IMR-90 (cell line): ENCODE data around the gene CSK. TPM values are rescaled to one million over a fixed set of nuclear protein-coding genes. Genes with fewer than 3 reads are reported as not detected.

Source experiments
- ATAC-seq: fragments of 200-7000 bp; cut with Tn5 transposase; 2 replicates; pipeline ENCODE4 v1.9.1; 2020; ENCODE audit warnings: low read depth, mild to moderate bottlenecking, moderate library complexity
- BruUV-seq: library from RNA; stranded (reverse); fragments of 400-500 nt; replicated peaks from 2 replicates; lab custom pipeline; 2021; lab: Mats Ljungman, UMichigan
- CTCF ChIA-PET: fragments of 300-600 bp; formaldehyde crosslinking; extraction: SDS; loops from one replicate; lab custom pipeline; 2021; ENCODE audit warnings: antibody characterized with exemption; lab: Yijun Ruan, JAX
- POLR2A ChIA-PET: fragments of 300-600 bp; sonication (Branson Sonifier 250); formaldehyde crosslinking; loops from one replicate; lab custom pipeline; 2022; ENCODE audit warnings: antibody characterized with exemption; ENCODE audit not compliant: unreplicated experiment; lab: Charles Lee
- DNase-seq: peaks from one replicate; pipeline ENCODE4 v3.0.0; 2013
- H2AFZ ChIP-seq: replicated peaks from 2 replicates; pipeline ENCODE3; 2013; ENCODE audit warnings: low read length, mild to moderate bottlenecking; ENCODE audit not compliant: poor library complexity
- H2AK5ac ChIP-seq: 2 replicates; pipeline ENCODE4 v1.6.1; 2013; ENCODE audit warnings: low read depth, low read length, inconsistent platforms
- H2AK9ac ChIP-seq: replicated peaks from 2 replicates; pipeline ENCODE3; 2013; ENCODE audit warnings: mild to moderate bottlenecking, low read depth, low read length, moderate library complexity; ENCODE audit not compliant: poor library complexity
- H2BK120ac ChIP-seq: 2 replicates; pipeline ENCODE4 v1.6.1; 2013; ENCODE audit warnings: low read depth, low read length, inconsistent platforms
- H2BK15ac ChIP-seq: 3 replicates; pipeline ENCODE4 v1.6.1; 2013; ENCODE audit warnings: low read depth, low read length, inconsistent platforms
- H2BK20ac ChIP-seq: 2 replicates; pipeline ENCODE4 v1.6.1; 2013; ENCODE audit warnings: low read depth, mild to moderate bottlenecking, inconsistent platforms, low read length, moderate library complexity
- H2BK5ac ChIP-seq: 2 replicates; pipeline ENCODE4 v1.6.1; 2013; ENCODE audit warnings: mild to moderate bottlenecking, low read depth, low read length, inconsistent platforms; ENCODE audit not compliant: poor library complexity, severe bottlenecking
- H3K14ac ChIP-seq: replicated peaks from 2 replicates; pipeline ENCODE4 v1.6.1; 2013; ENCODE audit warnings: low read depth, low read length, inconsistent platforms
- H3K18ac ChIP-seq: 2 replicates; pipeline ENCODE4 v1.6.1; 2013; ENCODE audit warnings: low read depth, low read length, control low read depth
- H3K23ac ChIP-seq: 2 replicates; pipeline ENCODE4 v1.6.1; 2013; ENCODE audit warnings: low read depth, low read length, inconsistent platforms
- H3K27ac ChIP-seq: 2 replicates; pipeline ENCODE4 v1.5.1; 2013; ENCODE audit warnings: mild to moderate bottlenecking, control low read depth, low read length; ENCODE audit not compliant: insufficient read depth
- H3K27me3 ChIP-seq: 2 replicates; pipeline ENCODE4 v1.6.1; 2013; ENCODE audit warnings: low read length; ENCODE audit not compliant: control insufficient read depth, insufficient read depth
- H3K36me3 ChIP-seq: 2 replicates; pipeline ENCODE4 v1.6.1; 2013; ENCODE audit warnings: low read length, mixed read lengths; ENCODE audit not compliant: control insufficient read depth, insufficient read depth
- H3K4ac ChIP-seq: 2 replicates; pipeline ENCODE4 v1.6.1; 2013; ENCODE audit warnings: low read depth, low read length, inconsistent platforms
- H3K4me1 ChIP-seq: 2 replicates; pipeline ENCODE4 v1.6.1; 2013; ENCODE audit warnings: low read length, mixed read lengths; ENCODE audit not compliant: control insufficient read depth, insufficient read depth
- H3K4me2 ChIP-seq: 2 replicates; pipeline ENCODE4 v1.6.1; 2013; ENCODE audit warnings: low read depth, mild to moderate bottlenecking, control low read depth, low read length, moderate library complexity
- H3K4me3 ChIP-seq: 2 replicates; pipeline ENCODE4 v1.5.1; 2013; ENCODE audit warnings: low read depth, mild to moderate bottlenecking, control low read depth, low read length, moderate library complexity; ENCODE audit not compliant: insufficient read depth
- H3K56ac ChIP-seq: 2 replicates; pipeline ENCODE4 v1.6.1; 2013; ENCODE audit warnings: low read length, inconsistent platforms; ENCODE audit not compliant: insufficient read depth; ENCODE audit errors: extremely low read depth
- H3K79me1 ChIP-seq, 2 experiments: 2 replicates each; pipeline ENCODE4 v1.6.1; 2013; ENCODE audit warnings: low read length in 2 of 2, inconsistent platforms in 1 of 2, low read depth in 1 of 2
- H3K9ac ChIP-seq: 2 replicates; pipeline ENCODE4 v1.6.1; 2013; ENCODE audit warnings: low read depth, low read length, control low read depth
- H3K9me1 ChIP-seq: 2 replicates; pipeline ENCODE4 v1.6.1; 2013; ENCODE audit warnings: low read length, inconsistent platforms; ENCODE audit not compliant: insufficient read depth
- H3K9me3 ChIP-seq: 2 replicates; pipeline ENCODE4 v1.6.1; 2013; ENCODE audit warnings: low read length; ENCODE audit not compliant: control insufficient read depth, insufficient read depth
- H4K20me1 ChIP-seq: 2 replicates; pipeline ENCODE4 v1.6.1; 2013; ENCODE audit warnings: low read length, inconsistent platforms; ENCODE audit not compliant: insufficient read depth
- H4K5ac ChIP-seq: 2 replicates; pipeline ENCODE4 v1.6.1; 2013; ENCODE audit warnings: mild to moderate bottlenecking, low read depth, low read length, control low read depth
- H4K8ac ChIP-seq, 2 experiments: 2 replicates each; pipeline ENCODE4 v1.6.1; 2013; ENCODE audit warnings: low read depth in 2 of 2, low read length in 2 of 2, control low read depth in 1 of 2, inconsistent platforms in 1 of 2
- H4K91ac ChIP-seq: 2 replicates; pipeline ENCODE4 v1.6.1; 2013; ENCODE audit warnings: low read depth, low read length, inconsistent platforms; ENCODE audit not compliant: insufficient read depth
- CTCF ChIP-seq: conservative IDR thresholded peaks from 2 replicates; pipeline ENCODE4 v1.5.1; 2012; ENCODE audit warnings: mild to moderate bottlenecking, low read depth, low read length, improper control_type of control experiment
- FOS ChIP-seq: fragments of 150-350 bp; IDR thresholded peaks from 2 replicates; pipeline ENCODE4 v1.6.1; 2016; ENCODE audit warnings: low read depth, low read length
- MXI1 ChIP-seq: IDR thresholded peaks from 2 replicates; pipeline ENCODE4 v1.6.1; 2012; ENCODE audit warnings: low read depth, mild to moderate bottlenecking, low read length, moderate library complexity, borderline replicate concordance
- RAD21 ChIP-seq: IDR thresholded peaks from 2 replicates; pipeline ENCODE4 v1.6.1; 2012; ENCODE audit warnings: low read length, improper control_type of control experiment
- SMC3 ChIP-seq: fragments of 150-350 bp; IDR thresholded peaks from 2 replicates; pipeline ENCODE4 v1.6.1; 2016; ENCODE audit warnings: low read depth, mild to moderate bottlenecking, antibody characterized with exemption, low read length, moderate library complexity
- WGBS, 2 experiments: methylation state at CpG; one replicate each; pipeline versions ENCODE4 v1.1.5 to v1.1.7; 2013; ENCODE audit warnings: missing lambda C conversion rate in 2 of 2; ENCODE audit not compliant: insufficient read length in 1 of 2; ENCODE audit errors: extremely low coverage in 2 of 2; 5-methylcytosine and 5-hydroxymethylcytosine counted together
- dilution Hi-C: fragments of 300-500 bp; cut with HindIII; formaldehyde crosslinking; loops from one replicate; pipeline ENCODE4 v1.14.3; 2018; ENCODE audit warnings: low sequenced_read_pairs; ENCODE audit not compliant: unreplicated experiment
- in situ Hi-C: fragments of 300-500 bp; cut with MboI; formaldehyde crosslinking; loops from 3 replicates; pipeline ENCODE4 v1.14.3; 2019; ENCODE audit warnings: low sequenced_read_pairs, inconsistent platforms, mixed read lengths
- intact Hi-C: fragments of 100-400 bp; cut with micrococcal nuclease; formaldehyde crosslinking; loops from 2 replicates; pipeline ENCODE4 v1.10.0; 2022
- polyA plus RNA-seq, 3 experiments: library from polyadenylated mRNA; depleted of rRNA; stranded (reverse); fragments of >200 nt; gene quantifications; 2 replicates each; pipeline ENCODE4 v1.2.3, GENCODE V29; 2012; ENCODE audit warnings: low replicate concordance in 1 of 3
- total RNA-seq: library from RNA; depleted of rRNA; stranded (reverse); fragments of >200 nt; gene quantifications from 2 replicates; pipeline ENCODE4 v1.2.3, GENCODE V29; 2012

CSK gene
- total and polyA plus RNA-seq, 2 of the 4 experiments (the other 2 are of a cell fraction) = 10.8 to 54.0 TPM

GRCh38 chr15:74793135-74794028, 11.5 kb downstream of the CSK start:
- Histone ChIP-seq H4K8ac (no peak overlapping the region), H3K23ac (peak overlapping the region; percentile 71; the same call in 1 of the 2 replicates), H3K4me1 (peaks cover 15% of the 10 kb centered on the region), H2BK120ac (no peak overlapping the region), H2AK9ac (no peak overlapping the region), H2BK5ac (no peak overlapping the region), H3K56ac (no peak overlapping the region), H3K27me3 (no peaks in the 10 kb centered on the region), H3K9ac (no peak overlapping the region), H3K4me2 (no peak overlapping the region), H4K5ac (no peak overlapping the region), H2AFZ (no peak overlapping the region), H2AK5ac (no peak overlapping the region), H2BK15ac (no peak overlapping the region), H3K4ac (no peak overlapping the region), H3K14ac (no peak overlapping the region), H3K27ac (no peak overlapping the region), H3K18ac (no peak overlapping the region), H3K9me1 (peaks cover 30% of the 10 kb centered on the region), H2BK20ac (no peak overlapping the region), H3K79me1 (peaks cover 19 to 88% of the 10 kb centered on the region in 2 experiments), H3K36me3 (peaks cover 5% of the 10 kb centered on the region), H3K9me3 (no peaks in the 10 kb centered on the region), H4K20me1 (peaks cover 91% of the 10 kb centered on the region), H4K91ac (no peak overlapping the region), H3K4me3 (no peak overlapping the region)
- dilution Hi-C loops = no loop called here
- BruUV-seq = no TSS peak
- ChIA-PET CTCF (interaction anchor here (0.8 kb wide), 2 partner anchors 10 to 23 kb away, joined by 3 read pairs; no protein-coding TSS in a partner anchor), POLR2A (interaction anchor here (0.6 kb wide), 1 partner anchor 20 kb away, joined by 3 read pairs; no protein-coding TSS in a partner anchor)
- DNase-seq = no peak
- no peak for ATAC-seq
- TF ChIP-seq FOS = no peak
- TF ChIP-seq RAD21 = peak; percentile 9; the same call in 1 of the 2 replicates
- 0 out of 2 replicates have a peak, but pooled peaks have one; percentile 28 for TF ChIP-seq MXI1
- TF ChIP-seq CTCF = no peak; the same call in 1 of the 2 replicates
- no peak; the same call in 1 of the 2 replicates for TF ChIP-seq SMC3
- intact Hi-C loops = no loop called here
- in situ Hi-C loops = no loop called here
- WGBS, 2 experiments = 90% methylated on average over 4 of the region's 12 CpGs; no CpG with 5 or more reads in 1 of the 2 experiments
